H9 (cell line): Measurements from ENCODE around the gene TNRC6C. TPM values are rescaled to one million over a fixed set of nuclear protein-coding genes. Genes with fewer than 3 reads are reported as not detected.
"Not testable (repeated sequence)": the region's sequence is repeated elsewhere in the genome, so short reads cannot be mapped to it uniquely, and the experiment has no call there.

ENCODE experiments used
- DNase-seq: peaks from one replicate; pipeline ENCODE4 v3.0.0-alpha.2; 2017
- H2AFZ ChIP-seq: one replicate; pipeline ENCODE4 v1.6.1; 2013; ENCODE audit warnings: mild to moderate bottlenecking, low read length, control low read depth, moderate library complexity
- H2AK5ac ChIP-seq: 2 replicates; pipeline ENCODE4 v1.6.1; 2013; ENCODE audit warnings: low read length, control low read depth, mixed read lengths; ENCODE audit not compliant: insufficient read length
- H2BK120ac ChIP-seq: one replicate; pipeline ENCODE4 v1.6.1; 2013; ENCODE audit warnings: low read depth, mild to moderate bottlenecking, low read length, control low read depth, inconsistent platforms; ENCODE audit not compliant: poor library complexity, severe bottlenecking
- H2BK12ac ChIP-seq: 2 replicates; pipeline ENCODE4 v1.6.1; 2013; ENCODE audit warnings: low read length, control low read depth, mixed read lengths, low read depth; ENCODE audit not compliant: insufficient read length
- H2BK15ac ChIP-seq: 2 replicates; pipeline ENCODE4 v1.6.1; 2013; ENCODE audit warnings: low read depth, low read length, control low read depth
- H2BK20ac ChIP-seq: one replicate; pipeline ENCODE4 v1.6.1; 2013; ENCODE audit warnings: low read depth, mild to moderate bottlenecking, low read length, control low read depth, inconsistent platforms; ENCODE audit not compliant: poor library complexity, severe bottlenecking
- H2BK5ac ChIP-seq: 2 replicates; pipeline ENCODE4 v1.6.1; 2013; ENCODE audit warnings: low read length, control low read depth, mixed read lengths; ENCODE audit not compliant: insufficient read length
- H3K14ac ChIP-seq: 2 replicates; pipeline ENCODE4 v1.6.1; 2013; ENCODE audit warnings: low read length, control low read depth; ENCODE audit not compliant: insufficient read depth
- H3K18ac ChIP-seq: 2 replicates; pipeline ENCODE4 v1.6.1; 2013; ENCODE audit warnings: low read depth, mild to moderate bottlenecking, mixed read lengths, low read length, control low read depth; ENCODE audit not compliant: insufficient read length
- H3K23ac ChIP-seq: 2 replicates; pipeline ENCODE4 v1.6.1; 2013; ENCODE audit warnings: low read length, control low read depth, mixed read lengths, low read depth; ENCODE audit not compliant: insufficient read length
- H3K23me2 ChIP-seq: 2 replicates; pipeline ENCODE4 v1.6.1; 2013; ENCODE audit warnings: low read depth, mild to moderate bottlenecking, mixed read lengths, low read length, control low read depth; ENCODE audit not compliant: insufficient read length, poor library complexity, severe bottlenecking
- H3K27ac ChIP-seq: 2 replicates; pipeline ENCODE4 v1.5.1; 2013; ENCODE audit warnings: low read length, control low read depth, mixed read lengths, low read depth; ENCODE audit not compliant: insufficient read length
- H3K27me3 ChIP-seq: 2 replicates; pipeline ENCODE4 v1.6.1; 2013; ENCODE audit warnings: low read length, control low read depth, inconsistent platforms; ENCODE audit not compliant: insufficient read depth
- H3K4ac ChIP-seq: 2 replicates; pipeline ENCODE4 v1.6.1; 2013; ENCODE audit warnings: low read depth, mild to moderate bottlenecking, control low read depth, inconsistent platforms, low read length, moderate library complexity
- H3K4me1 ChIP-seq: 2 replicates; pipeline ENCODE4 v1.6.1; 2013; ENCODE audit warnings: low read length, control low read depth, inconsistent platforms; ENCODE audit not compliant: insufficient read depth
- H3K4me2 ChIP-seq: 2 replicates; pipeline ENCODE4 v1.6.1; 2013; ENCODE audit warnings: low read length, control low read depth, mixed read lengths; ENCODE audit not compliant: insufficient read length, insufficient read depth
- H3K56ac ChIP-seq: 2 replicates; pipeline ENCODE4 v1.6.1; 2013; ENCODE audit warnings: low read depth, mild to moderate bottlenecking, mixed read lengths, low read length, control low read depth; ENCODE audit not compliant: insufficient read length
- H3K79me1 ChIP-seq: 2 replicates; pipeline ENCODE4 v1.6.1; 2013; ENCODE audit warnings: low read depth, mild to moderate bottlenecking, moderate library complexity, low read length, control low read depth, inconsistent platforms; ENCODE audit not compliant: insufficient read depth, poor library complexity, severe bottlenecking
- H3K79me2 ChIP-seq: 2 replicates; pipeline ENCODE4 v1.6.1; 2013; ENCODE audit warnings: low read length, control low read depth, inconsistent platforms; ENCODE audit not compliant: insufficient read depth
- H3K9ac ChIP-seq: 2 replicates; pipeline ENCODE4 v1.6.1; 2013; ENCODE audit warnings: low read length, control low read depth, mixed read lengths; ENCODE audit not compliant: insufficient read length; ENCODE audit errors: extremely low read depth
- H3K9me3 ChIP-seq: one replicate; pipeline ENCODE4 v1.6.1; 2013; ENCODE audit warnings: low read depth, low read length, inconsistent platforms; ENCODE audit not compliant: control insufficient read depth
- H3T11ph ChIP-seq: one replicate; pipeline ENCODE4 v1.6.1; 2013; ENCODE audit warnings: mild to moderate bottlenecking, low read length, control low read depth, inconsistent platforms
- H4K20me1 ChIP-seq: one replicate; pipeline ENCODE4 v1.6.1; 2013; ENCODE audit not compliant: control insufficient read depth, insufficient read length, insufficient read depth
- H4K5ac ChIP-seq: 2 replicates; pipeline ENCODE4 v1.6.1; 2013; ENCODE audit warnings: low read depth, mild to moderate bottlenecking, mixed read lengths, low read length, control low read depth; ENCODE audit not compliant: insufficient read length
- H4K8ac ChIP-seq: replicated peaks from 2 replicates; pipeline ENCODE4 v1.6.1; 2013; ENCODE audit warnings: low read length, control low read depth, mixed read lengths, low read depth; ENCODE audit not compliant: insufficient read length
- H4K91ac ChIP-seq: 2 replicates; pipeline ENCODE4 v1.6.1; 2013; ENCODE audit warnings: low read depth, mild to moderate bottlenecking, moderate library complexity, mixed read lengths, low read length, control low read depth; ENCODE audit not compliant: insufficient read length
- H3K27ac Mint-ChIP-seq, 3 experiments: 2 replicates in 2 of 3; 3 replicates in 1 of 3; pipeline ENCODE4 v1.8.0; 2020 to 2021; ENCODE audit warnings: mixed read lengths in 3 of 3, mild to moderate bottlenecking in 1 of 3, moderate library complexity in 1 of 3
- H3K27me3 Mint-ChIP-seq: 2 replicates; pipeline ENCODE4 v1.8.0; 2021; ENCODE audit warnings: low read depth, mild to moderate bottlenecking, moderate library complexity, mixed read lengths
- H3K36me3 Mint-ChIP-seq, 3 experiments: 2 replicates in 2 of 3; 3 replicates in 1 of 3; pipeline ENCODE4 v1.8.0; 2020 to 2021; ENCODE audit warnings: low read depth in 3 of 3, mixed read lengths in 3 of 3; ENCODE audit not compliant: insufficient read depth in 1 of 3
- H3K4me1 Mint-ChIP-seq, 2 experiments: 2 replicates each; pipeline ENCODE4 v1.8.0; 2020; ENCODE audit warnings: mixed read lengths in 2 of 2
- H3K4me3 Mint-ChIP-seq, 2 experiments: 2 replicates in 1 of 2; 3 replicates in 1 of 2; pipeline ENCODE4 v1.8.0; 2020 to 2021; ENCODE audit warnings: mild to moderate bottlenecking in 2 of 2, mixed read lengths in 2 of 2, moderate library complexity in 1 of 2
- H3K9me3 Mint-ChIP-seq, 2 experiments: 2 replicates in 1 of 2; 3 replicates in 1 of 2; pipeline ENCODE4 v1.8.0; 2020; ENCODE audit warnings: mild to moderate bottlenecking in 2 of 2, mixed read lengths in 2 of 2, moderate library complexity in 1 of 2
- CTCF ChIP-seq: fragments of 200-600 bp; sonication (generic); conservative IDR thresholded peaks from 3 replicates; pipeline ENCODE4 v1.8.0; 2021; ENCODE audit warnings: antibody characterized with exemption, mild to moderate bottlenecking
- WGBS: extraction: QIAGEN DNeasy Blood & Tissue Kit; methylation state at CpG from one replicate; pipeline ENCODE4 v1.1.7; 2013; ENCODE audit warnings: missing lambda C conversion rate, low lambda C conversion rate, mixed read lengths; ENCODE audit not compliant: insufficient read length; ENCODE audit errors: extremely low coverage; 5-methylcytosine and 5-hydroxymethylcytosine counted together
- total RNA-seq: library from RNA; stranded (reverse); gene quantifications from 2 replicates; pipeline ENCODE4 v1.2.1, GENCODE V29; 2021

TNRC6C gene
- total RNA-seq, 1 experiment from 2014 or later = 24.7 TPM

DNA sequence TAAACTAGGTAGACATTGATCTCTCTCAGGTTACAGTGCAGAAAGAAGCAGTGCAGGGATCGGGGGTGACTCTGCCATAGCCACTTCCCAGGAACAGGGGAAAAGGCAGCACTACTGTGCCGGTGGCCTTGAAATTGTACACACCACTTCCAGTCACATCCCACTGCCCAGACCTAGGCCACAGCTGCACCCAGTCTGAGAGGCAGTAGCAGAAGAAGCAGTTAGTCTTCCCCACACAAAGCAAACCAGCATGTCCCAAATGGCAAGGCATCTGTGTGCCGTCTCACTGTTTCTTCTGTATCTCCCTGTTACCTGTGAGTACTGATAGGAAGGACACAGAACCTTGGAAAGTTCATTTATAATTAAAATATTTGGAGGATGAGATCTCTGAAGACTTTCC lies 123.0 kb downstream of the TNRC6C start:
- no peaks in the 10 kb centered on the region for H3K9me3 ChIP-seq
- peaks cover 27 to 51% (median 44%) of the 10 kb centered on the region in 3 experiments; a peak in 6 of 7 replicates for H3K36me3 Mint-ChIP-seq
- TF ChIP-seq CTCF = no peak

DNA sequence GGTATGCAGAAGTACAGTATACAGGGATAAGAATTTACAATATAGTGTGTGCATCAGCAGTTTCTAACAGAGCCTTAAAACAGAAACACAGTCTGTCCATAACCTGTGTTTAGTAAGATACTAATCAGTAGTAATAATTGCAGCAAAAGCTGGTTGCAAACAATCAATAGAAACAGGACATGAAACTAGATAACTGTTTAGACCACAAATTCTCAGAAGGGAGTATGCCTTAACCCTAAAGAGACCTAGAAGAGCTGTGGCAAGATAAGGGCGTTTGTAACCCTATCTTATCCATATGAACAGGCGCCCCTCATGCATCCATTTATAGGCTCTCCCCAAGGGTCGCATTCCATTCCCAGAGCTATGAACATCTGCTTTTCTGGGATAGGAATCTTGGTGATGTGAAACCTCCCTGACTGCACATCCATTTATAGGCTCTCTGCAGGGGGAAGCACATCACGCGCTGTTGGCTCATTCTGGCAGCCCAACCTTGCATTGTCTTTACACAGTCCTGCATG lies 123.9 kb downstream of the TNRC6C start:
- H3K18ac ChIP-seq, H4K91ac ChIP-seq, H3K27ac ChIP-seq, H4K20me1 ChIP-seq, H3K4me1 Mint-ChIP-seq, H3K79me2 ChIP-seq, H2BK120ac ChIP-seq, H2BK15ac ChIP-seq, H2AFZ ChIP-seq, H3K9me3 ChIP-seq, H3K23me2 ChIP-seq, H2AK5ac ChIP-seq, H3K4me1 ChIP-seq, H3K9ac ChIP-seq, H2BK5ac ChIP-seq, H3K4me2 ChIP-seq, H3K23ac ChIP-seq, H2BK12ac ChIP-seq, H3K9me3 Mint-ChIP-seq, DNase-seq, H3K4me3 Mint-ChIP-seq, H2BK20ac ChIP-seq, H3K79me1 ChIP-seq, H3T11ph ChIP-seq, H3K4ac ChIP-seq, H3K27ac Mint-ChIP-seq, H3K14ac ChIP-seq, H3K27me3 Mint-ChIP-seq, H3K56ac ChIP-seq, H3K27me3 ChIP-seq, H4K8ac ChIP-seq, H4K5ac ChIP-seq: not testable (repeated sequence)
- WGBS = no CpG with 5 or more reads among the region's 5 CpGs
- peaks cover 29 to 57% (median 45%) of the 10 kb centered on the region in 3 experiments; a peak in 6 of 7 replicates for H3K36me3 Mint-ChIP-seq

More for the DNA sequence above, 123.0 kb downstream of the TNRC6C start:
- H3K4me3 Mint-ChIP-seq = no peak overlapping the region
- H4K20me1 ChIP-seq = no peaks in the 10 kb centered on the region
- no peak overlapping the region for H3T11ph ChIP-seq
- no CpG with 5 or more reads among the region's 3 CpGs for WGBS
- no peak overlapping the region for H4K5ac ChIP-seq
- no peak overlapping the region for H2BK5ac ChIP-seq
- no peak overlapping the region for H3K14ac ChIP-seq
- no peaks in the 10 kb centered on the region for H3K4me1 ChIP-seq
- H2AFZ ChIP-seq = no peak overlapping the region
- H3K9me3 Mint-ChIP-seq = no peaks in the 10 kb centered on the region
- no peaks in the 10 kb centered on the region for H3K79me1 ChIP-seq
- no peak overlapping the region for H2BK15ac ChIP-seq
- no peak overlapping the region for H4K91ac ChIP-seq
- H3K23me2 ChIP-seq = no peaks in the 10 kb centered on the region
- H2BK120ac ChIP-seq = no peak overlapping the region
- H3K27me3 ChIP-seq = no peaks in the 10 kb centered on the region
- no peak overlapping the region for H3K56ac ChIP-seq
- H4K8ac ChIP-seq = no peak overlapping the region
- no peaks in the 10 kb centered on the region for H3K79me2 ChIP-seq
- no peak overlapping the region for H3K4ac ChIP-seq
- no peak overlapping the region for H3K4me2 ChIP-seq
- no peak overlapping the region for H2AK5ac ChIP-seq
- H3K4me1 Mint-ChIP-seq = no peaks in the 10 kb centered on the region
- no peaks in the 10 kb centered on the region for H3K27me3 Mint-ChIP-seq
- H3K27ac Mint-ChIP-seq = no peak overlapping the region
- no peak overlapping the region for H3K9ac ChIP-seq
- no peak overlapping the region for H3K23ac ChIP-seq
- H3K27ac ChIP-seq = no peak overlapping the region
- DNase-seq = no peak
- H3K18ac ChIP-seq = no peak overlapping the region
- H2BK12ac ChIP-seq = no peak overlapping the region
- H2BK20ac ChIP-seq = no peak overlapping the region
